ENCODE data around the gene CFH. TPM values are rescaled to one million over a fixed set of nuclear protein-coding genes. Genes with fewer than 3 reads are reported as not detected.

CFH gene
- total RNA-seq, 1 experiment from 2014 or later, result 0.57 TPM

GRCh38 chr1:196678510-196678884 lies 26.7 kb downstream of the CFH start:
- H3K27me3 ChIP-seq (ENCODE audit: insufficient read depth, low read length), result no peaks in the 10 kb centered on the region
- ChIA-PET CTCF (no interaction called here), POLR2A (no interaction called here), RAD21 (ENCODE audit: low non-redundant PET in 1 of 2, low total read pairs in 2 of 2, uncharacterized antibody in 2 of 2, unreplicated experiment in 2 of 2) (no interaction called here)
- H3K4me2 ChIP-seq (ENCODE audit: low read length), result no peak overlapping the region
- no peaks in the 10 kb centered on the region; a peak in 1 of 4 replicates for H3K4me1 ChIP-seq (ENCODE audit: control insufficient read depth in 1 of 2, insufficient read depth in 2 of 2, low read length in 2 of 2)
- H3K9ac ChIP-seq (ENCODE audit: low read length), result no peak overlapping the region
- no peak overlapping the region for H3K4me3 ChIP-seq (replicated peaks in 1 of 2; ENCODE audit: low read depth in 1 of 2, low read length in 2 of 2)
- H2AFZ ChIP-seq (ENCODE audit: low read depth, low read length, poor library complexity, severe bottlenecking), result no peak overlapping the region
- no peaks in the 10 kb centered on the region for H3K36me3 ChIP-seq (ENCODE audit: control insufficient read depth in 1 of 2, insufficient read depth in 2 of 2, low read length in 2 of 2)
- no peak for DNase-seq (ENCODE audit: low read depth, low spot score)
- H3K27ac ChIP-seq (ENCODE audit: low read depth, low read length), result no peak overlapping the region
- H3K79me2 ChIP-seq (ENCODE audit: insufficient read depth, low read length), result no peaks in the 10 kb centered on the region
- intact Hi-C loops (cut with micrococcal nuclease), result no loop called here
- no TSS peak for BruUV-seq (replicated peaks)
- H3K9me3 ChIP-seq (ENCODE audit: control insufficient read depth in 1 of 2, insufficient read depth in 1 of 2, low read depth in 1 of 2, low read length in 2 of 2), result no peaks in the 10 kb centered on the region
- H4K20me1 ChIP-seq (ENCODE audit: insufficient read depth), result no peaks in the 10 kb centered on the region
- TF ChIP-seq ELF1 (IDR thresholded peaks at IDR 0.05; ENCODE audit: borderline replicate concordance, low read depth), result no peak
- TF ChIP-seq CTCF (IDR thresholded peaks at IDR 0.05 in 2 of 3, conservative IDR thresholded peaks at IDR 0.05 in 1 of 3; ENCODE audit: borderline replicate concordance in 1 of 3, insufficient read depth in 1 of 3, low read depth in 2 of 3, low read length in 2 of 3), result no peak
- TF ChIP-seq, protein P1, sequence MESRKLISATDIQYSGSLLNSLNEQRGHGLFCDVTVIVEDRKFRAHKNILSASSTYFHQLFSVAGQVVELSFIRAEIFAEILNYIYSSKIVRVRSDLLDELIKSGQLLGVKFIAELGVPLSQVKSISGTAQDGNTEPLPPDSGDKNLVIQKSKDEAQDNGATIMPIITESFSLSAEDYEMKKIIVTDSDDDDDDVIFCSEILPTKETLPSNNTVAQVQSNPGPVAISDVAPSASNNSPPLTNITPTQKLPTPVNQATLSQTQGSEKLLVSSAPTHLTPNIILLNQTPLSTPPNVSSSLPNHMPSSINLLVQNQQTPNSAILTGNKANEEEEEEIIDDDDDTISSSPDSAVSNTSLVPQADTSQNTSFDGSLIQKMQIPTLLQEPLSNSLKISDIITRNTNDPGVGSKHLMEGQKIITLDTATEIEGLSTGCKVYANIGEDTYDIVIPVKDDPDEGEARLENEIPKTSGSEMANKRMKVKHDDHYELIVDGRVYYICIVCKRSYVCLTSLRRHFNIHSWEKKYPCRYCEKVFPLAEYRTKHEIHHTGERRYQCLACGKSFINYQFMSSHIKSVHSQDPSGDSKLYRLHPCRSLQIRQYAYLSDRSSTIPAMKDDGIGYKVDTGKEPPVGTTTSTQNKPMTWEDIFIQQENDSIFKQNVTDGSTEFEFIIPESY (IDR thresholded peaks at IDR 0.05; ENCODE audit: extremely low read depth, insufficient replicate concordance, low read length), result no peak
- no peak for TF ChIP-seq YY1 (IDR thresholded peaks at IDR 0.05; ENCODE audit: extremely low read depth, insufficient replicate concordance, low read depth, low read length)
- no peak for TF ChIP-seq TCF7L2 (IDR thresholded peaks at IDR 0.05; ENCODE audit: borderline replicate concordance, extremely low read depth, insufficient read depth, insufficient read length)
- no peak for TF ChIP-seq POLR2A (IDR thresholded peaks at IDR 0.05; ENCODE audit: borderline replicate concordance, extremely low read depth, insufficient read depth, insufficient read length)
- no peak for TF ChIP-seq EGR1 (IDR thresholded peaks at IDR 0.05; ENCODE audit: low read depth)
- TF ChIP-seq MAX (IDR thresholded peaks at IDR 0.05), result no peak
- TF ChIP-seq, protein P2, sequence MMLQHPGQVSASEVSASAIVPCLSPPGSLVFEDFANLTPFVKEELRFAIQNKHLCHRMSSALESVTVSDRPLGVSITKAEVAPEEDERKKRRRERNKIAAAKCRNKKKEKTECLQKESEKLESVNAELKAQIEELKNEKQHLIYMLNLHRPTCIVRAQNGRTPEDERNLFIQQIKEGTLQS (IDR thresholded peaks at IDR 0.05), result no peak
- TF ChIP-seq SIN3A (IDR thresholded peaks at IDR 0.05; ENCODE audit: low read depth), result no peak
- no peak for TF ChIP-seq CBX3 (IDR thresholded peaks at IDR 0.05; ENCODE audit: low read depth)
- no peak for TF ChIP-seq FOSL1 (IDR thresholded peaks at IDR 0.05; ENCODE audit: low read depth)
- no peak for TF ChIP-seq RAD21 (IDR thresholded peaks at IDR 0.05; ENCODE audit: low read depth)
- no peak for TF ChIP-seq JUND (IDR thresholded peaks at IDR 0.05)
- no peak for TF ChIP-seq ZNF274 (IDR thresholded peaks at IDR 0.05; ENCODE audit: low read depth, low read length)
- TF ChIP-seq, protein P3, sequence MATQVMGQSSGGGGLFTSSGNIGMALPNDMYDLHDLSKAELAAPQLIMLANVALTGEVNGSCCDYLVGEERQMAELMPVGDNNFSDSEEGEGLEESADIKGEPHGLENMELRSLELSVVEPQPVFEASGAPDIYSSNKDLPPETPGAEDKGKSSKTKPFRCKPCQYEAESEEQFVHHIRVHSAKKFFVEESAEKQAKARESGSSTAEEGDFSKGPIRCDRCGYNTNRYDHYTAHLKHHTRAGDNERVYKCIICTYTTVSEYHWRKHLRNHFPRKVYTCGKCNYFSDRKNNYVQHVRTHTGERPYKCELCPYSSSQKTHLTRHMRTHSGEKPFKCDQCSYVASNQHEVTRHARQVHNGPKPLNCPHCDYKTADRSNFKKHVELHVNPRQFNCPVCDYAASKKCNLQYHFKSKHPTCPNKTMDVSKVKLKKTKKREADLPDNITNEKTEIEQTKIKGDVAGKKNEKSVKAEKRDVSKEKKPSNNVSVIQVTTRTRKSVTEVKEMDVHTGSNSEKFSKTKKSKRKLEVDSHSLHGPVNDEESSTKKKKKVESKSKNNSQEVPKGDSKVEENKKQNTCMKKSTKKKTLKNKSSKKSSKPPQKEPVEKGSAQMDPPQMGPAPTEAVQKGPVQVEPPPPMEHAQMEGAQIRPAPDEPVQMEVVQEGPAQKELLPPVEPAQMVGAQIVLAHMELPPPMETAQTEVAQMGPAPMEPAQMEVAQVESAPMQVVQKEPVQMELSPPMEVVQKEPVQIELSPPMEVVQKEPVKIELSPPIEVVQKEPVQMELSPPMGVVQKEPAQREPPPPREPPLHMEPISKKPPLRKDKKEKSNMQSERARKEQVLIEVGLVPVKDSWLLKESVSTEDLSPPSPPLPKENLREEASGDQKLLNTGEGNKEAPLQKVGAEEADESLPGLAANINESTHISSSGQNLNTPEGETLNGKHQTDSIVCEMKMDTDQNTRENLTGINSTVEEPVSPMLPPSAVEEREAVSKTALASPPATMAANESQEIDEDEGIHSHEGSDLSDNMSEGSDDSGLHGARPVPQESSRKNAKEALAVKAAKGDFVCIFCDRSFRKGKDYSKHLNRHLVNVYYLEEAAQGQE (IDR thresholded peaks at IDR 0.05; ENCODE audit: low read depth), result no peak
- no peak for TF ChIP-seq SP1 (IDR thresholded peaks at IDR 0.05; ENCODE audit: low read depth)
- no peak for TF ChIP-seq CEBPB (IDR thresholded peaks at IDR 0.05; ENCODE audit: low read depth)
- ATAC-seq, result no peak
- H3K9me2 ChIP-seq (ENCODE audit: insufficient read depth), result no peaks in the 10 kb centered on the region
